ENCODE data around the gene HSD17B3. TPM values are rescaled to one million over a fixed set of nuclear protein-coding genes. Genes with fewer than 3 reads are reported as not detected.

Gene HSD17B3
- total and polyA plus RNA-seq, 10 donors: 0.34 to 3.9 (median 0.87) TPM; not detected in 2

DNA sequence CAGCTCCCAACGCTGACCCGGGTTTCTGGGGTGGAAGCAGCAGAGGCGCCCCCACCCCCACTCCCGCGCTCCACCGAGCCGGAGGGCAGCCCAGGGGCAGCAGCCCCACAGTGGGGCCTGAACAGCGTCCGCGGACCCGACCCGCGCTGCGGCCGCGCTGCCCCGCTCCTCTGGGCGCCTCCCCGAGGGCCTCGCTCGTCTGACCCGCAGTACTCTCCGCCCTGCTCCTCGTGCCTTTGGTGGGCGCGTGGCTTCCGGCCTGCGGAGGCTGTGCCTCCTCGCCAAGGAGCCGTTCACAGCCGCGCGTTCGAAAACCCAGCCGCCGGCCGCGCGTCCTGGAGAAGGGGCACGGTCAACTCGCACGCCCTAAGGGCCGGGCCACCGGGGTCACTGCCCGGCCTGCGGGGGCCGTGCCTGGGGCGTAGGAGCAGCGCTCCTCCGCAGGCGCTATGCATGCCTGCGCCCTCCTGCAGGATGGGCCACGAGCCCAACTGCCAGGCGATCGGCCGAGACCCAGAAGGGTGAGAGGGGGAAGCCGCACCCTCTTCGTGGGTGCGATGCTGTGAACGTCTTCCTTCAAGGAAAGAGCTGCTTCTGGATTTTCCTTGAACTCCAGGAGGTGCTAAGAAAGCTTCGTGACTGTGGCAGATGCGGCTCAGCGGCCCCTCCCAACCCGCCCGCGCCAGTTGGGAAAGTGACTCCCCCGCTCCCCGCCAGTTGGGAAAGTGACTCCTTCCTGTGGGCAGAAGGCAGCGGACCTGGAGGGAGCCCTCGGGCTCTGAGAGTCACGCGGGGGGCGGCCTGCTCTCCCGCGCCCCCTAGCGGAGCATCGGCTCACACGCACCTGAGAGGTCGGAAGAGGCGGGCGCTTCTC is 82.7 kb downstream of the HSD17B3 start:
- H3K36me3 ChIP-seq: no peaks in the 10 kb centered on the region
- peak; percentile 81 for DNase-seq
- peaks cover 0 to 80% (median 12%) of the 10 kb centered on the region in 7 donors for H3K27me3 ChIP-seq (replicated peaks in 1 of 7)
- H3K4me3 ChIP-seq: peak overlapping the region in 5 of 8 donors; percentile 3 to 58 (median 25)
- peak overlapping the region in 7 of 8 donors; percentile 26 to 69 (median 57) for H3K27ac ChIP-seq
- H3K4me1 ChIP-seq: peaks cover 9 to 30% (median 22%) of the 10 kb centered on the region in 6 donors
- intact Hi-C loops (cut with DNase I; ENCODE audit: low total_unique reads): no loop called here
- TF ChIP-seq POLR2AphosphoS5 (IDR thresholded peaks at IDR 0.05): peak in 2 of 3 donors; percentile 19 to 51
- TF ChIP-seq POLR2A (IDR thresholded peaks at IDR 0.05): no peak
- TF ChIP-seq, protein P1, sequence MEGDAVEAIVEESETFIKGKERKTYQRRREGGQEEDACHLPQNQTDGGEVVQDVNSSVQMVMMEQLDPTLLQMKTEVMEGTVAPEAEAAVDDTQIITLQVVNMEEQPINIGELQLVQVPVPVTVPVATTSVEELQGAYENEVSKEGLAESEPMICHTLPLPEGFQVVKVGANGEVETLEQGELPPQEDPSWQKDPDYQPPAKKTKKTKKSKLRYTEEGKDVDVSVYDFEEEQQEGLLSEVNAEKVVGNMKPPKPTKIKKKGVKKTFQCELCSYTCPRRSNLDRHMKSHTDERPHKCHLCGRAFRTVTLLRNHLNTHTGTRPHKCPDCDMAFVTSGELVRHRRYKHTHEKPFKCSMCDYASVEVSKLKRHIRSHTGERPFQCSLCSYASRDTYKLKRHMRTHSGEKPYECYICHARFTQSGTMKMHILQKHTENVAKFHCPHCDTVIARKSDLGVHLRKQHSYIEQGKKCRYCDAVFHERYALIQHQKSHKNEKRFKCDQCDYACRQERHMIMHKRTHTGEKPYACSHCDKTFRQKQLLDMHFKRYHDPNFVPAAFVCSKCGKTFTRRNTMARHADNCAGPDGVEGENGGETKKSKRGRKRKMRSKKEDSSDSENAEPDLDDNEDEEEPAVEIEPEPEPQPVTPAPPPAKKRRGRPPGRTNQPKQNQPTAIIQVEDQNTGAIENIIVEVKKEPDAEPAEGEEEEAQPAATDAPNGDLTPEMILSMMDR (IDR thresholded peaks at IDR 0.05 in 8 of 11, conservative IDR thresholded peaks at IDR 0.05 in 3 of 11): peak in 10 of 11 experiments; percentile 25 to 81 (median 58)
- peaks cover 0 to 9% (median 4%) of the 10 kb centered on the region in 8 donors for H3K9me3 ChIP-seq
- WGBS, 5 donors: 7 to 27% (median 25%) methylated on average over 28 to 81 of the region's 81 CpGs

DNA sequence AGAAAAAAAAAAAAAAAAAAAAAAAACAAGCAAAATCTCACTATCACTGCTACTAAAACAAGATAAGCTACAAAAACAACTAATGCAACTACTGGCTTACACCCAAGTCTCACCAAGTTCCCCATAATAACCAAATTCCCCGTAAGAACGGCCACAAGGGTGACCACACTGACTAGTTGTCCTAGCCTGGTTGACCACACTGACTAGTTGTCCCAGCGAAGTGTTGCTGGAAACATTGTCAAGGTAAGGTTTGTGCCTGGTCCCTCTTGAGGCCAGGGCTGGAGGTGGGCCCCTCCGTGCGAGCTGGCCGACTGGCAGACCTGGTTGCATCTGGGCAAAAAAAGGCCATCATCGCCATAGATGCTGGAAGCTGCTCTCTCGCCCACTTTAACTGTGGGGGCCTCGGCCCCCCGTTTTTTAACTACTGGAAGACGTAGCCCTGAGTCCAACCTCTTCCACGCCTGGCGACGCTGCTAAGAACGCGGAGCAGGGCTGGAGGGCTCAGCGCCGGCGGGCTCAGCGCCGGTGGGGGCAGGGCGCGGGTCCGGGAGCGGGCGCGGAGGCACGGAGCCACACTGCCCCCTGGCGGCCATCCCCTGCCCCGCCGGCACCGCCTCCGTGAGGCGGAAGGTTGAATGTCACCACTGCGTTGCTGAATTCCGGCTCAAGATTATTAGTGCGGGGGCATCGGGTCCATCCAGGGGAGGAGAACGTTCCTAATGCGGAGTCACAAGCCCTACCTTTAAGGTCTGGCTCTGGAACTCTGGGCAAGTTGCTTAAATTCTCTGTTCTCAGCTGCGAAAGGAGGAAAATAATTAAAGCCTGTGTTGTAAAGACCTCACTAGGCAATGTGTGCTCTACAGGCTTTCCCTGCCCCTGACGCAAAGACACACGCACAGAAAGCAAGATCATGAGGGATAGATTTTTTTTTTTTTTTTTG is 84.0 kb downstream of the HSD17B3 start:
- H3K36me3 ChIP-seq: no peaks in the 10 kb centered on the region
- H3K4me1 ChIP-seq: peaks cover 9 to 30% (median 22%) of the 10 kb centered on the region in 6 donors
- 3 to 10% (median 4%) methylated on average over 19 to 43 of the region's 43 CpGs for WGBS, 5 donors
- H3K27ac ChIP-seq: peak overlapping the region in 7 of 8 donors; percentile 9 to 69 (median 57)
- no peak for TF ChIP-seq POLR2A (IDR thresholded peaks at IDR 0.05)
- TF ChIP-seq, protein P1 (IDR thresholded peaks at IDR 0.05 in 8 of 11, conservative IDR thresholded peaks at IDR 0.05 in 3 of 11): peak; percentile 70 to 99 (median 95)
- TF ChIP-seq POLR2AphosphoS5 (IDR thresholded peaks at IDR 0.05): peak in 2 of 3 donors; percentile 49 to 57
- intact Hi-C loops (cut with DNase I; ENCODE audit: low total_unique reads): no loop called here
- H3K27me3 ChIP-seq (replicated peaks in 1 of 7): peaks cover 0 to 80% (median 12%) of the 10 kb centered on the region in 7 donors
- H3K4me3 ChIP-seq: peak overlapping the region in 7 of 8 donors; percentile 9 to 58 (median 28)
- H3K9me3 ChIP-seq: no peaks in the 10 kb centered on the region
- peak; percentile 91 for DNase-seq

DNA sequence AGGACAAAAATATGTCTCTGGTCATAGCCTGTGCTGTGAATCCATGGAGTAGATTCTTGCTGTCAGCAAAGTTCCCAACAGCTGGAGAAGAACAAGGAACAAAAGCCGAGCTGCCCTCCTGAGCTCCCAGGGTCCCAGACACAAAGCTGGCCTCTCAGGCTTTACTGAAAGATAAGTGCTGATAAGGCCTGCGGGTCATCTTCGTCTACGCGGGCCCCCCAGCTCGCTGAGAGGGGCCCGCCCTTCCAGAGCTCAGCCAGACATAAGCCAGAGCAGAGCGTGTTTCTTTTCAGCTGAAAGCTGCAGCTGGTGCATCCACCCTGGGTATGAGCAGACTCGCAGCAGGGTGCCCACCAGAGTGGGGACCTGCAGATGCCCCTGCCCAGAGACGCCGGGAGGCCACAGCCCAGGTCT is 84.7 kb downstream of the HSD17B3 start:
- no peak for DNase-seq
- Histone ChIP-seq H3K4me3 (no peak overlapping the region), H3K27me3 (replicated peaks in 1 of 7) (peaks cover 0 to 76% (median 12%) of the 10 kb centered on the region in 7 donors), H3K4me1 (peaks cover 9 to 30% (median 22%) of the 10 kb centered on the region in 6 donors), H3K27ac (peak overlapping the region in 1 of 8 donors; percentile 57), H3K36me3 (no peaks in the 10 kb centered on the region), H3K9me3 (no peaks in the 10 kb centered on the region)
- TF ChIP-seq, protein P1 (IDR thresholded peaks at IDR 0.05 in 8 of 11, conservative IDR thresholded peaks at IDR 0.05 in 3 of 11): no peak
- TF ChIP-seq POLR2A (IDR thresholded peaks at IDR 0.05) (no peak), POLR2AphosphoS5 (IDR thresholded peaks at IDR 0.05) (no peak)
- intact Hi-C loops (cut with DNase I; ENCODE audit: low total_unique reads): no loop called here
- 65 to 81% (median 71%) methylated on average over 11 of the region's 11 CpGs for WGBS, 5 donors

Data from spleen (tissue), 11 donors.